K562 (cell line): Measurements from ENCODE around the gene SPSB1.

Experiments
- CEBPB ChIP-seq: fragments of 450-650 bp; IDR thresholded peaks from 2 replicates; pipeline ENCODE4 v1.6.1; 2016; ENCODE audit warnings: missing genetic modification characterization, missing compliant biosample characterization
- CTBP1 ChIP-seq: fragments of 450-650 bp; IDR thresholded peaks from 2 replicates; pipeline ENCODE4 v1.6.1; 2016; ENCODE audit warnings: borderline replicate concordance
- EZH2 ChIP-seq: IDR thresholded peaks from 2 replicates; pipeline ENCODE4 v1.6.1; 2012; ENCODE audit warnings: low read depth, mild to moderate bottlenecking, inconsistent platforms, low read length, borderline replicate concordance
- ZNF175 ChIP-seq: fragments of 200-800 bp; sonication (Bioruptor generic); IDR thresholded peaks from 2 replicates; pipeline ENCODE4 v1.6.1; 2016; ENCODE audit warnings: low read depth, mild to moderate bottlenecking, missing genetic modification characterization, missing compliant biosample characterization
- TF ChIP-seq, protein P1 (sequence below): fragments of 250-450 bp; sonication (Bioruptor Pico); IDR thresholded peaks from 2 replicates; pipeline ENCODE4 v1.8.0; 2022; ENCODE audit warnings: inconsistent platforms, mild to moderate bottlenecking, moderate library complexity, borderline replicate concordance

DNA sequence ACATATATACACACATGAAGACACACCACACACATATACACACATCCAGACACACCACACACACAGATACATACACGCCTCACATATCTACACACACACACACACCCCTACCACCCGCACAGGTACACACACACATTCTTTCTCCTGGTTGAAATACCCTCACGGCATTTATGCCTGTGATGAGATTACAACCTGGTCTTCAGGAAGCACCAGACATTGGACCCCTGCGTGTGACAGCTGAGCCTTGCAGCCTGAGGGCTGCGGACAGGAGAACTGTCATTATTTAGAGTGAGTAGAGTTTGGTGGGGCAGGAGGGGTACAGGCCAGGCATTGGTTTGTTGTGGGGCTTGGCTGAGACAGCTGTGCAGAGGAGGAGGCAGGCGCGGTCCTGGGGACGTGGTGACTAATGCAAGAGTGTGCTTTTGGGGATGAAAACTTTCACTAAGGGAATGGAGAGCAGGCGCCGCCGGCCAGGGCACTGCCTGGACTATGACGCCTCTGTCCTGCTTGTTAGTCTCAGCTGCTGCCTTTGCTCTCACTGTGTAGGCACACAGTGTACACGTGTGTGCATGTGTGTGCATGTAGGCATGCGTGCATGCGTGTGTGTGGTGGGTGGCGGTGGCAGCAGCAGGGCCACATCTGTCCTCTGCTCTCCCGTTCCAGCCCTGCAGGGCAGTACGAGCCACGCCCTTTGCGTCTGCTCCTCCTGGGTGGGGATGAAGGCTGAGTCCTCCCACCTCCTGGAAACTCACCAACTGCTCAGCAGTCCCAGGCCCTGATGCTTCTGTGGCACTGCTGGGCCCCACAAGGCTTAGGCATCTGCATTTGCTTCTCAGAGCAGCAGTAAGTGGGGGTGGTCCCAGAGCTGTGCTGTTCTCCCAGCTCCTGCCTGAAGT lies 57.6 kb downstream of the SPSB1 start:
- TF ChIP-seq EZH2 (no peak), ZNF175 (CRISPR knock-in tag) (no peak), CEBPB (tag) (no peak), CTBP1 (no peak)
- TF ChIP-seq, protein P1, sequence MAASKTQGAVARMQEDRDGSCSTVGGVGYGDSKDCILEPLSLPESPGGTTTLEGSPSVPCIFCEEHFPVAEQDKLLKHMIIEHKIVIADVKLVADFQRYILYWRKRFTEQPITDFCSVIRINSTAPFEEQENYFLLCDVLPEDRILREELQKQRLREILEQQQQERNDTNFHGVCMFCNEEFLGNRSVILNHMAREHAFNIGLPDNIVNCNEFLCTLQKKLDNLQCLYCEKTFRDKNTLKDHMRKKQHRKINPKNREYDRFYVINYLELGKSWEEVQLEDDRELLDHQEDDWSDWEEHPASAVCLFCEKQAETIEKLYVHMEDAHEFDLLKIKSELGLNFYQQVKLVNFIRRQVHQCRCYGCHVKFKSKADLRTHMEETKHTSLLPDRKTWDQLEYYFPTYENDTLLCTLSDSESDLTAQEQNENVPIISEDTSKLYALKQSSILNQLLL (CRISPR knock-in tag), result no peak
